ENCODE results near the gene PDE4B.
"Not testable (repeated sequence)": the region's sequence is repeated elsewhere in the genome, so short reads cannot be mapped to it uniquely, and the experiment has no call there.

The PDE4B gene

DNA sequence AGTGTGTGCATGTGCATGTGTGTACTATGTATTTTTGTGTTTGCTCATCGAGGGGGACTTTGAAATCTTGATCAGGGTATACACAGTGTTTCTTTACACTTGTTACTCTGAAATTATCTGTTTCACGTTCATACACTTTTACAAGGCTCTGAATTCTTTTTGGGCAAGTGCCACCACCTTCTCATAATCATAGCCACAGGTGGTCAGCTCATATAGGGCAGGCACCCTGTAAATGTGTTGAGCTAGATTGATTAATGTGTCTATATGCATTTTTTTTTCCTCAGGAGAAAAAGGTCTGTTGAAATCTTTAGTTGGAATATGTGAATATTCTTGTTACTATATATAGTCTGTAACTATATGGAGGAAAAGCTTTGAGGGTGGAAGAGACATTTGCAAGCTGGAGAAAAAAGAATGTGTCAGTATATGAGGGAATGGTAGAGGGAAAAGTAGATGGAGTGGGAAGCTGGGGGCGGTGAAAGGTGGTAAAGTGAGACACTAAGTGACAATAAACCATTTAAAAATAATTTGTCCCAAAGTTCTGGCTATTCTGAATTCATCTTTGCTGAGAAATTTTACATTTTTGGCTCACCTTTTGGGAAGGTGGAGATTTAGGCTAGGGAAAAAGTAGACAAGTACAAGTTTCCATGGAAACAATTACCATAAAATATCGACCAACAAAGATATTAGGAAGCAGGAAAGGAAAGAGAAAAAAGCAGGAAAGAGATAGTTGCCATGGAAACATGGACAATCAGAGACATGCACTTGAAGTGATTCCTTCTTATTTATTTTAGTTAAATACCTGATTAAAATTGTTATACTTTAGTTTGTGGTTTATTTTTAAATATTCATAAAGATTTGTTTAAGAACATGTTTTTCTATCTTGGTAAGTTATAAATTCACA is 277.5 kb downstream of the PDE4B start:
- no peak for DNase-seq

DNA sequence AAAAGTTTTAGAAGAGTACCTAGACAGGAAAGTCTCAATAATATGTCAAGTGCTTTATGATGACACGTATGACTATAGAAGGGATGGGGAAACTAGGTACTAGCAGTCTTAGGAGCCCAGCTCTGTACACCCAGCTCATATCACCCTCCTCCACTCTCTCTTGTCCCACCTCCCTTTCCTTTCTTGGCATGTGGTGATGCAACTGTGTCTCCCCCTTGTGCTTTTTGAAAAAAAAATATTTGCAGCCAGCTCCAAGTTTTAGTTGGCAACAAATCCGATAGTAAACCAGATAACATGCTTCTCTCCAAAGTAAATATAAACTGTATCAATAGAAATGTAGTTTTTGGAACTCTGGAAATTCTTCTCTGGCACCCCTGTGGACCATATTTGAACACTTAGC is 280.7 kb downstream of the PDE4B start:
- DNase-seq, result no peak

DNA sequence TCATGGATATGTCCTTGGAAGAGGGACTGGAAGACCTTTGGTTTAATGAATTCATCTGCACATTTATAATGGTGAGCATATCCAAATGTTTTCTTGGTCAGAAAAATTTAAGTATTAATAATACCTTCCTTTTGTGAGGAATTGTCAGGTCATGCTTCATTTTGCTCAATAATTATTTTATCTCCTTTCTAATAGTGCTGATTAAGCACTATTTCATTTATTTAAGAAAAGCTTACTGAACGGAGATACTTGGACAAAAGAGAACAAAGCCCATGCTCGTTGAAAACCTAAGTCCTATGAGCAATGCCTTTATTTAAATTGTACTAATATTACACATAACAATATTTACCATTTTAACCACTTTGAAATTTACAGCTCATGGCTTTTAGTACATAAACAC is 281.5 kb downstream of the PDE4B start:
- no peak for DNase-seq

DNA sequence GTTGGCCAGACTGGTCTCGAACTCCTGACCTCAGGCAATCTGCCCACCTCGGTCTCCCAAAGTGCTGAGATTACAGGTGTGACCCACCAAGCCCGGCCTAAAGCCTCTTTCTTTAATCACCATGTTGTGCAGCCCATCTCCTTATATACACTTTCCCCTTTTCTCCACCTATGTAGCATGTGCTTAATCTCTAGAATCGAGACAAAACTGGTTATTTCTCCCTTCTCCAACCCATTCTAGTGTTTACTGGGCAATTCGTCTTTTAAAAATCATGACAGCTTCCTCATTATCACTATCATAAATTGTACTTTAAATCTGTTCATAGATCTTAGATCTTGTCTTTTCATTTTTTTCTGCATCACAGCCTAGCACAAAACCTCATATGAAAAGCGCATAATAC is 285.7 kb downstream of the PDE4B start:
- no peak for DNase-seq

DNA sequence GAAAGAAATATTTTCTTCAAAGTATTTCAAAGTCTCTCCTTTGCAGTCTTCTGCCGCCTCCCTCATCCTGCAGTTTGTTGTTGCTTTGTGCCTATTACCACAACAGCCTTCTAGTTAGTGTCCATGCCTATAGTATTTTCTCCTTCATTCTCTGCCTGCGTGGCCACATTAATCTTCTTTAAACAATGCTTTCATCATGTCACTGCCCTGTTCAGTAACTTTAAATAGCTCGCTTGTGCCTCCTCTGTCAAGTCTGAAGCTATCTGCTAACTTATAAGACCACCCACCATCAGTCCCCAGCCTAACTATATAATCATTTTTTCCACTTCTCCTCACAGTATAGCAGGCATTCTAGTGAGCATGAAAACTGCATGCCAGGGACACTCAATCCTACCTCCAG is 290.3 kb downstream of the PDE4B start:
- no peak for DNase-seq

DNA sequence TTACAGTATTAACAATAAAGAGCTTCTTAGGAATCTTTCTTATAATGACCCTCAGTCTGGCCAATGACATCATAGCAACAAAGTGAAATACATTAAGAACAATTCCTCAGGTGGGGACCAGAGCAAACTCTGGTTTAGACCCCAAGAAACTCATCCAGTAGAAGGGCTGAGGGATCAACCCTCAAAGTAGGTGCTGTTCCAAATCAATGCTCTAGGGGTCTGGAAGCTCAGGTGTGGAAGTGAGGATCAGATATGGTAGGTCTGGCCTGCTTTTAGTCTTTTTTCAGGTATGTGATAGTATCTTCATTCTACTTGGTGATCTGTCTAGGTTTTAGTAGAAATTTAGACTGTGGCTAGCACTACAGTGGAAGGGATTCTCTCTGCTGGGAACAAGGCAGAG is 291.7 kb downstream of the PDE4B start:
- no peak for DNase-seq

DNA sequence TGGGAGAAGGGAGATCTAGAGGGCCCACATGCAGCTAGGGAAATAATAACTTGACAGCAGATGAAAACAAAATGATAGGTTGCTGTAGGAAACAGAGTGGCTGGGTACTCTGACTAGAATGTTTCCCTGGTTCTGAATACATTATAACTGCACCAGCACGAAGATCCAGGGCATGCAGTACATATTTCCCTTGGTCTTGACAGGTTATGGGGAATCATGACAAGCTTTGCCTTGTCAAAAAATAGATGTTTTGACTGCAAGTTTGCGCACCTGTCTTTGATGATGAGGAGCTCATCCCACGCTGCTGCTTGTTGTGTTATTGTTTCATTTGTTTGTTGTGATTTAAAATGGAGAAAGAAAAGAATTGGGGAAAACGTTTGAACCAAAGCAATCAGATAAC is 292.9 kb downstream of the PDE4B start:
- no peak for DNase-seq

DNA sequence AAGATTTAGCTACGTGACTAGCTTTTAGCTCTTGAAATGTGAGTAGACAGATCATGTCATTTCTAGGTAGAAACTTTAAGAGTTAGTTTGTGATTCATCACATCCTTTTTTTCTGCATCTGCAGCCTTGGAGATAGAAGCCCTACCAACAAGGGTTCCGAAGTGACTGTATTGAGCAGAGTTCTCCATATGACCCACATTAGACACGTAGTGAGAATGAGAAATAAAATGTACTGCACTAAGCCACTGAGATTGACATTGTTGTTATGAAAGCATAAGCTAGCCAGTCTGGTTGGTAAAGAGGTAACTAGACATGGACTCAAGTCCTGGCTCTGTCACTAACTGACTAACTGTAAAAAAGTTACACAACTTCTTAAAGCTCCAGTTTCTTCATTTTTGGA is 296.1 kb downstream of the PDE4B start:
- DNase-seq, result no peak

DNA sequence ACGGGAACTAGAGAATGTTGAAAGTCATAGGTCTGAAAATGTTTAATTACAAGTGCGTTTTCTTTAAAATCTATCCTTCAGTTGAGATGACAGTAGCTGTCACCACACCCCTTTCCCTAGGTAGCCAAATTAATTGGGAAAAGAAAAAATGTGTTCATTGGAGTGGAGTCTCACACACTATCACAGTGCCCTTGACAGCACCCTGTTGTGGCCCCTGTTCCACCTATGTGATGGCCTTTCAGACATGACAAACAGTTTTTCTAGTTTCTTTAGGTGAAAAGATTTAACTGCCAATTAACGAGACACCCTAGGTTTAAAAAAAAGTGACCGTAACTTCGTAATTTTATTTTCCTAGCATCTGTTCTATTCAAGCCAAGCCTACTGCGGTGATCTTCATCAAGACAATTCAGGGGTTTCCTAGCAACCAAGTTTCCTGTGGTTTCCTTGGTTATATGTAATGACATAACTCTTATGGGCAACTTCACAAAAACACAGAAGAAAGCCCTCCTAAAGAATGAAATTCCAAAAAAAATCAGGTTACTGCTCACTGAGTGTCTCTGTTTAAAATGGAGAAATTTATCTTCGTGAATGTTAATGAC is 298.3 kb downstream of the PDE4B start:
- no peak for DNase-seq

DNA sequence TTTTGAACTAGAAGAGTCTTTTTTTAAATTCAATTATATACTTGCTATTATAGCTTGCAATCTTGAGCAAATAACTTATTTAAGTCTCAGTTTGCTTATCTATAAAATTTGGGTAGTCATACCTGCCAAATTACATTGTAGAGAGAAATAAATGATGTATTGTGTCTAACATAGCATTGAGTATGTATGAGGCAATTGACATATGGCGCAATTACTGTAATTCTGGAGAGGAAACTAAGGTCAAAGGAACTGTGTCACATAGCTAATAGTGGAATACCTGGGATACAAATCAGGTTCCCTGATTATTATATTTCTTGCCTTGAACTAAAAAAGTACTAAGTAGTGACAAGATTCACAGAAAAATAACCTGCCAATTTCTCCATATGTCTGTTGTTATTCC is 302.5 kb downstream of the PDE4B start:
- peak in 1 of 2 donors; percentile 10 for DNase-seq

DNA sequence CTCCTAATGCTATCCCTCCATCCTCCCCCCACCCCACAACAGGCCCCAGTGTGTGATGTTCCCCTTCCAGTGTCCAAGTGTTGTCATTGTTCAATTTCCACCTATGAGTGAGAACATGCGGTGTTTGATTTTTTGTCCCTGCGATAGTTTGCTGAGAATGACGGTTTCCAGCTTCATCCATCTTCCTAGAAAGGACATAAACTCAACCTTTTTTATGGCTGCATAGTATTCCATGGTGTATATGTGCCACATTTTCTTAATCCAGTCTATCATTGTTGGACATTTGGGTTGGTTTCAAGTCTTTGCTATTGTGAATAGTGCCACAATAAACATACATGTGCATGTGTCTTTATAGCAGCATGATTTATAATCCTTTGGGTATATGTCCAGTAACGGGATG is 308.3 kb downstream of the PDE4B start:
- DNase-seq, result not testable (repeated sequence)

DNA sequence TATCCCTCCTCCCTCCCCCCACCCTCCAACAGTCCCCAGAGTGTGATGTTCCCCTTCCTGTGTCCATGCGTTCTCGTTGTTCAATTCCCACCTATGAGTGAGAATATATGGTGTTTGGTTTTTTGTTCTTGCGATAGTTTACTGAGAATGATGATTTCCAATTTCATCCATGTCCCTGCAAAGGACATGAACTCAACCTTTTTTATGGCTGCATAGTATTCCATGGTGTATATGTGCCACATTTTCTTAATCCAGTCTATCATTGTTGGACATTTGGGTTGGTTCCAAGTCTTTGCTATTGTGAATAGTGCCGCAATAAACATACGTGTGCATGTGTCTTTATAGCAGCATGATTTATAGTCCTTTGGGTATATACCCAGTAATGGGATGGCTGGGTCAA is 311.4 kb downstream of the PDE4B start:
- DNase-seq, result not testable (repeated sequence)

DNA sequence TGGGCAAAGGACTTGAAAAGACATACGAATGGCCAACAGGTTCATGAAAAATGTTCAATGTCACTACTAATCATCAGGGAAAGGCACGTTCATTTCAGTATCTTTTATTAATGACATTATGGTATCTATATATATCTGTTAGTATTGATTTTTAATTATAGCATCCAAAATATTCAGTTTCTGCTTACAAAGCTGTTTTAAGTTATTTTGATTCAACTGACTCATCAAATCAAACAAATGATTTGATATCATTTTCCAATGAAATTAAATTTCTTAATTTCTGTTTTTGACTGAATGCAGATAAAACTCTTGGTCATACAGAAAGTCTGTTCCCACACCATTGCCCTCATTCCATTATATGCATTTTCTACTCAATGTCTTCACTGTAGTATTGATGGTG is 315.9 kb downstream of the PDE4B start:
- DNase-seq, result no peak

DNA sequence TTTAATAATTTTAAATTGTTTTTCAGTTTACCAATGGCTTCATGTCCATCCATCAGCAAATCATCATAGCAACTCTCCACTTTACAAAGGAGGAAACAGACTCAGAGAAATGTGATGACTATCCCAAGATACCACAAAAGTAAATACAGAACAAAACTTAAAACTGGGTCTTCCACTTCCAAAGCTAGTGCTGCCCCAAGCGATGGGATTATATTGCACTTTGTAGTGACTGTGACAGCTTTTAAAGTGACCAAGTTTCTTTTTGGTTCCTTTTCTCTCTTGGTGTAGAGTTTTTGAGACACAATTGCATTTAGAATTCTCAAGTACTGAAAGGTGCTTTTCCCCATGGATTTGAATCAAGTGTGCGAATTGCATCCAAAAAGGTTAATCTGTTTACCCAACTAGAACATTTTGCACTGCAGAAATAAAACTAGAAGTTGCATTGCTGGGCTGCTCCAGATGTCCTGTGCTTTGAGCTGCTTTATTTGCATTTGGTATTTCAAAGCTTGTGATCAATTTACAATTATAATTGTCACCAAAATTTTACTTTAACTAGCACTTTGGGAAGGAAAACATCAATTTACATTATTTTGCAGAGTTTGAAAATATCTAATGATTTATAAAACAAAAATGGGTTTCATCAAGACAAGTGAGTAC is 320.2 kb downstream of the PDE4B start:
- no peak for DNase-seq

DNA sequence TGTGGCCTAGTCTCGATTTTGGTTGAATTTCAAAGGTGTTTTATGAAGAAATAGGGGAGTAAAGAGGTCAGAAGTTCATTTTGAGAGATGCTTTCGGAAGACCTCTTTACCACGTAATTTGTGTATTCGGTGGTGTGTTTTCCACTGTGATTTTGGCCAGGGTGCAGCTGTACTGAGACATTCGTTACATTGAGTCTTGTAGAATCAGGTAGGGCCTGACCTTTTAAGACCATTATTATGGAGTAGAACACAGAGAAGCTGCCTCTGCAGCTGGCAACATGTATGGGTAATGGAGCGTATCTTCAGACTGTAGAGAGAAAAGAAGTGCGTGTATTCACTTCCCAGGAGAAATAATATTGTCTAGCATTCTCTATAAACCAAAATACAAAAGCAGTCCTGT is 326.5 kb downstream of the PDE4B start:
- no peak for DNase-seq

DNA sequence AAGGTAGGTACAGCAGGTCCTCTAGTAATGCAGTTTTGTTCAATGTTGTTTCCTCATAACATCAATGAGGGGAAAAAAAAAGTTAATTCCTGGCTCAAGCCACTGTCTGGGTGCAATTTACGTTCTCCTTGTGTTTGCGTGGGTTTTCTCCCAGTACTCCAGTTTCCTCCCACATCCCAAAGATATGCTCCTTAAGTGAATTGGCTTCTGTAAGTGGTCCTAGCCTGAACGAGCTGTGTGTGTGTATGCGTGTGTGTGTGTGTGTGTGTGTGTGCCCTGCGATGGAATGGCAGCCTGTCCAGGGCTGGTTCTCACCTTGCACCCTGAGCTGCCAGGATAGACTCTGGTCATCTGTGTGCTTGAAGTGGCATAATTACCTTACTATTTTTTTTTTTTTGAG is 332.0 kb downstream of the PDE4B start:
- DNase-seq, result no peak

DNA sequence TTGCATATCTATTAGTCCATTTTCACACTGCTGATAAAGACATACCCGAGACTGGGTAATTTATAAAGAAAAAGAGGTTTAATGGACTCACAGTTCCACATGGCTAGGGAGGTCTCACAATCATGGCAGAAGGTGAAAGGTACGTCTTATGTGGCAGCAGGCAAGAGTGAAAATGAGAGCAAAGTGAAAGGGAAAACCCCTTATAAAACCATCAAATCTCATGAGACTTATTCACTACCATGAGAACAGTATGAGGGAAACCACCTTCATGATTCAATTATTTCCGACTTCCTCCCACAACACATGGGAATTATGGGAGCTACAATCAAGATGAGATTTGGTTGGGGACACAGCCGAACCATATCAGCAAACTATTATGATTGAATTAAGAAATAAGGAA is 335.9 kb downstream of the PDE4B start:
- peak in 1 of 2 donors; percentile 14 for DNase-seq

DNA sequence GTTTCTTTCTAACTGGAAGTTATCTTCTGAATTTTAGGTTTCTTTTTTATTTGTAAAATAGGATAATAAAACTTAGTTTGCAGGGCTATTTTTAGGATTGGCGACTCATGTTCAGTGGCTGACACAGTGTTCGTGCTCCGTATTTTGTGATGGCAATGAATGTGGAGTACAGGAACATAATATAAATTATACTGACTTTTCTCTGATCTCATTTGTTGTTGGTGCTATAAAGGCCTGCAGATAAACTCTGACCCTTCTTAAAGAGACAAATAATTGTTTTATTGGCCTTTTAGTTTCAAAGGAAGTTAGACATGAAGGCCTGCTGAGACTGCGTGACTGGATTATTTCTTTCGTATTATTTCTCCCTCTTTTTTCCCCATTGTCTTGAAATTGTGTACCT is 339.6 kb downstream of the PDE4B start:
- no peak for DNase-seq

DNA sequence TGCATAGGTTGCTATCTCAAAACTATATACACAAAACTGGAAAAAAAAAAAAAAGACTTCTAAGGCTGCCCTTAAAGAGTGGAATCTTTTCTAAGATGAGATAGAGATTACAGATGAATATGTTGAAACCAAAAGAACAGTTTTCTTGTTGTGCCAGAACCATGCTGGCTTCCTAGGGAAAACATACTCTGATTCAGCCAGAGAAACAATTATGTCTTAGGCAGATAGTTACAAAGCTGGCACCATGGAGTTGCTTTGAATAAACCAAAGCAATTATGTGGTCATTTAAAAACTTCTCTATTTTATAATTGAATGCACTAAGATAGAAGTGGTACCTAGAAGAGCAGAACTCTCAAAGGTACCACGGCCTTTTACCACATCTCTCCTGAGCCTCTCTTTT is 341.3 kb downstream of the PDE4B start:
- DNase-seq, result no peak

DNA sequence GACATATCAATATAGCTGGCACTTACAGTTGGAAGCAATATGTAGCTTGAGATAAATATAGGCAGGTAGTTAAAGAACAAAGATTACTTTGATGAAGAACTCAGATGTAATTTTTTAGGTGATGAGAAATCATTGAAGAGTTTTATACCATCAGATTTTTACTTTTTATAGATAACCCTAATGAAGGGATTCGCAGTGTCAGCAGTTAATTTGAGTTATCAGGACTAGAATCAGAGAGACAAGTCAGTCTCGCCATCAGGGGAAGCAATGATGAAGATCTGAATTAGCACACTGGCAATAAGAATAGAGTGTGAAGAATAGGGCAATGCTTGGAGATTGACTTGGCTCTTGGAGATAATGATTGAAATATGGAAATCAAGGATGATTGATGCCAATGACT is 342.5 kb downstream of the PDE4B start:
- DNase-seq, result no peak

DNA sequence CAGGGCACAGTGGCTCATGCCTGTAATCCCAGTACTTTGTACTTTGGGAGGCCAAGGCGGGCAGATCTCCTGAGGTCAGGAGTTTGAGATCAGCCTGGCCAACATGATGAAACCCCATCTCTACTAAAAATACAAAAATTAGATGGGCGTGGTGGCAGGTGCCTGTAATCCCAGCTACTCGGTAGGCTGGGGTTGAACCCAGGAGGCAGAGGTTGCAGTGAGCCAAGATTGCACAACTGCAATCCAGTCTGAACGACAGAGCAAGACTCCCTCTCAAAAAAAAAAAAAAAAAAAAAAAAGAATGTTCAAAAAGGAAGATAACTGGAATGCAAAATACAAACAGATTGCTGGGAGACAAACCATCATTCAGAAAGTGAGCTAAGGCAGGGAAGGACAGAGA is 343.7 kb downstream of the PDE4B start:
- not testable (repeated sequence) for DNase-seq

DNA sequence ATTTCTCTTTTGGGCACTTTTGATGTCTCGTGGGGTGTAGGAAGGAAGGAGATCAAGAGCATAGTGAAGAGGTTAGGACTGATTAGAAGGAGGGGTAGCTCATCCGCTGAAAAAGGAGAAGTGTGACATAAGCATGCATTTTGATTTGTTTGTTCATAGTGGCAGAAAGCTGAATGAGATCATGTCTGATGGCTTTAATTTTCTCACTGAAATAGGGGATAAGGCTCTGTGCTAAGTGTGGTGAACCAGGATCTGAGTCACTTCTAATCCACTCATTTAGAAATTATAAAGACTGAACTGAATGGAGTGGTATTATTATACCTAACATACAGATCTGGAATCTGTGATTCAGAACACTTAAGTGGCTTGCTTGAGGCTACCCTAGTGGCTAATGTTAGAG is 344.5 kb downstream of the PDE4B start:
- peak; percentile 22 to 25 for DNase-seq

DNA sequence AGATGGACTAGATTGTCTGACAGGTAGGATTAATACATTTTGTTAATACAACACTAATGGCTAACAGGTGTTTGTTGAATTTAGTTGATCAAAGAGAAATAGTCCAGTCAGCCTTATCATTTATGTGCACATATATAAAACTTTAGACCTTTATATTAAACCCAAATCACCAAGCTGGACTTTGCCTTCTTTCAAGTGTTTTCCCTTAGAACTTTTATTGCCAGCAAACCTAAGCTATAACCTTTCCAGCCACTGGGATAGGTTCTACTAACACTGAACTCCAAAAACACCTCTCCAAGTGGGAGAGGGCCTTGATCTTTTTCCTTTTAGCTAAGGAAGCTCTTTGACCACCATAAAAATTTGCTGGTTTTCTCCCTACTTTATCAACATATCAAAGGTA is 345.9 kb downstream of the PDE4B start:
- DNase-seq, result no peak

DNA sequence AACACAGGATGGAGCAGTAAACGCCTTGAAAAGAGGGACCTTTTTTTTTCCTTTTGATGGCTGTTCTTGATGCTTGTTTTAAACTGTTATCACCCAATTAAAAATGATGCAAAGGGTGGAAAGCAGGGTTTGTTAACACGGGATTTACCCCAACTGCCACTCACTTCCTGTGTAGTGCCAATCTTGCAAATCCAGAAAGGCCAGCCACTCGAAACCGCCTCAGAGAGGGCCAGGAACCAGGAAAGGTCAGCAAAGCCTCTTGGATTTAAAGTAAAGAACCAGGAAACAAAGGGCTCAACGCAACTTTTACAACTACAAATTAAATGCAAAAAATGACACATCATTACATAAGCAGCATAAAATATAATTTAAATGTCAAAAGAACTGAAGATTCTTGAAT is 347.4 kb downstream of the PDE4B start:
- peak; percentile 8 to 9 for DNase-seq

Measured in inflammatory macrophage treated with lipopolysaccharide for 1 hour (primary cell).